Kidney glomerular epithelial cell (primary cell): Measurements from ENCODE around the gene HAS3.
"Not testable (repeated sequence)": the region's sequence is repeated elsewhere in the genome, so short reads cannot be mapped to it uniquely, and the experiment has no call there.

ENCODE experiments used
- DNase-seq: peaks from one replicate; lab custom pipeline; 2025; lab: John Stamatoyannopoulos, UW

Gene HAS3

DNA sequence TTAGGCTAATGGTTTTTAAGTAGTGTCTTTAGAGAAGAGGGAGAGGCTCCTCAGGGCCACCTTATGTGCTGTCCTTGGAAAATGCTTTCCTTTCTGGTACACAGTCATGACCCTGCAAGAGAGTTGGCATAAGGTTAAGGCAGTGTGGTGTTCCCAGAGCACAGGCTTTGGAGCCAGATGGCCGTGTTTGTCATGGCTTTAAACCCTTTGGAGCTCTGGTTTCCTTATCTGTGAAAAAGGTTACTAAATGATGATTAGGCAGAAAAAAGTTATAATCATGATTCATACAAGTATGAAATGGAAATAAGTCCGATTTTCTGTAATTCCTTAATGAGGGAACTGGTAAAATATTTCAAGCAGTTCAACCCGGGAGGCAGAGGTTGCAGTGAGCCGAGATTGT lies 40.2 kb downstream of the HAS3 start:
- DNase-seq, result no peak

DNA sequence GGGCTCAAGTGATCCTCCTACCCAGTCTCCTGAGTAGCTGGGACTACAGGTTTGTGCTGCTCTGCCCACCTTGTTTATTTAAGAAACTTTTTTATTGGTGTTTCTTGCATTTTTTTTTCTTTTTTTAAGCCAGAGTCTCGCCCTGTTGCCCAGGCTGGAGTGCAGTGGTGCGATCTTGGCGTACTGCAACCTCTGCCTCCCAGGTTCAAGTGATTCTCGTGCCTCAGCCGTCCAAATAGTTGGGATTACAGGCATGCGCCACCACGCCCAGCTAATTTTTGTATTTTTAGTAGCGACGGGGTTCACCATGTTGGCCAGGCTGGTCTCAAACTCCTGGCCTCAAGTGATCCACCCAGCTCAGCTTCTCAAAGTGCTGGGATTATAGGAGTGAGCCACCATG lies 44.2 kb downstream of the HAS3 start:
- not testable (repeated sequence) for DNase-seq

DNA sequence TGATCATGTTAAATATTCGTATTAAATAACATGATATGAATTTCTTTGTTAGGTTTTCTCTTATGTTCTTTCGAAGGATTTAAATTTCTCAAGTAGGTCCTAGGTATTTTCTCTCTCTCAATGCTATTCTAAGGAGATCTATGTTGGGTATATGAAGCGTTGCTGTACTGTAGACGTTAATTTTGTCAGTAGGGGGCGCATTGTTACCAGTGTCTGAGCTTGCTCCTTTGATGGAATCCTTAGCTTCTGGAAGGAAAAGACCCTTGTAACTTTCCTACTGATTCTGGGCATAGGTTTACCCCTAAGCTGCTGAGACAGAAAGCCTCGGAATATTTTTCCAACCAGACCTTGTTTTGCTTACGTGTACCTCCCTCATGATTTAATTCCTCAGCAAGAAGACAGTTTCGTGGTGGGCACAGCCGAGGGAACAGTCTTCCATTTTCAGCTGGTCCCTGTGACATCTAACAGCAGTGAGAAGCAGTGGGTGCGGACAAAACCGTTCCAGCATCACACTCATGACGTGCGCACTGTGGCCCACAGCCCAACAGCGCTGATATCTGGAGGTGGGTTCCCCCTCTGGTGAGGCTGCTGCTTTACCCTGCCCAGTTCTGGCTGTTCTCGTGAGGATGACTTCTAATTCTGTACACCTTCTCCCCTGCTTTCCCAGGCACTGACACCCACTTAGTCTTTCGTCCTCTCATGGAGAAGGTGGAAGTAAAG lies 44.9 kb downstream of the HAS3 start:
- DNase-seq, result peak; percentile 71

DNA sequence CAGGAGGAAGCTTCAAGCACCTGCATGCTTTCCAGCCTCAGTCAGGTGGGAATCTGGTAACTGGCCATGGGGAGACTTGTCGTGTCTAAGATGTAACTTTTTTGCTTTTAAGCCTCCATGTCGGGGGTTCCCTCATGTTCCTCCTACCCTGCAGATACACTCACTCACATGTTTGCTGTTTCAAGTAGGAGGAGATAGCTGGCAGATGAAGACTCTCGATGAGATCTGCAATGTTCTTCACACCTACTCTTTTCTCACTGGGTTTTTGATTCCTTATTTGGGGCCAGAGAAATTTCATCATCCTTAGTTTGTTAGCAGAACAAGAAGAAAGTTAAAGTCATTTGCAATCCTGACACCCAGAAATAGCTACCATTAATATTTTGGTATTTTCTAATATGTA lies 51.7 kb downstream of the HAS3 start:
- DNase-seq, result no peak

DNA sequence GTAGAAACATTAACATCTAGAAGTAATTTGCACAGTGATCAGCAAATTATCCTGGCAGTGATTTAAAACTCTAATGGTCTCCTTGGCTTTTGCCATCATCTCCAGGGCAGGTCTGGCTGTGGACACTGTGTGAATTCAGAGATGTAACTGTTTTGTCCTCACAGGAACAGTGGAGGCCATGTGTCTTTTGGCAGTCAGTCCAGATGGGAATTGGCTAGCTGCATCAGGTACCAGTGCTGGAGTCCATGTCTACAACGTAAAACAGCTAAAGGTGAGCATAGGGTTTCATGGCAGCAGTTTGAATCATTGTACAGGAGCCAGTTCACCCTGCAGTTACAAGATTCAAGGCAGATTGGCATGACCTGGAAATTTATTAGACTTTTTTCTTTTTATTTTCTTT lies 54.7 kb downstream of the HAS3 start:
- no peak for DNase-seq

DNA sequence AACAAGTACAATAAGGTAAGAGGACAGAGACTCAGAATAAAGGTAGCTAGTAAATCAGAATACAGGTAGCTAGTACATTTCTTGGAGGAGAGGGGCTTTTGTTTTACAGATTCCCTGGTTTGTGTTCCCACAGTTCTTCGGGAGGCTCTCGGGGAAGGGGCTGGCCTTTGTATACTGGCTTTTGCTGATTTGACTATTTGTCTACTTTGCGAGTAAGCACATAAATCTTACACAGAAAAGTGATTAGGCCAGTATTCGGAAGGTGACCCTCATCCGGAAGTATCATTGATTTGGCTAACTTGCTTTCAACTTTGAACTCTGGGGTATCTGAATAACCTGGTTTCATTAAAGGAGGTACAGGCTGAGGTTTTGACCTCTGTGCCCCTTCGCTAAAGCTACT lies 60.1 kb downstream of the HAS3 start:
- DNase-seq, result no peak

DNA sequence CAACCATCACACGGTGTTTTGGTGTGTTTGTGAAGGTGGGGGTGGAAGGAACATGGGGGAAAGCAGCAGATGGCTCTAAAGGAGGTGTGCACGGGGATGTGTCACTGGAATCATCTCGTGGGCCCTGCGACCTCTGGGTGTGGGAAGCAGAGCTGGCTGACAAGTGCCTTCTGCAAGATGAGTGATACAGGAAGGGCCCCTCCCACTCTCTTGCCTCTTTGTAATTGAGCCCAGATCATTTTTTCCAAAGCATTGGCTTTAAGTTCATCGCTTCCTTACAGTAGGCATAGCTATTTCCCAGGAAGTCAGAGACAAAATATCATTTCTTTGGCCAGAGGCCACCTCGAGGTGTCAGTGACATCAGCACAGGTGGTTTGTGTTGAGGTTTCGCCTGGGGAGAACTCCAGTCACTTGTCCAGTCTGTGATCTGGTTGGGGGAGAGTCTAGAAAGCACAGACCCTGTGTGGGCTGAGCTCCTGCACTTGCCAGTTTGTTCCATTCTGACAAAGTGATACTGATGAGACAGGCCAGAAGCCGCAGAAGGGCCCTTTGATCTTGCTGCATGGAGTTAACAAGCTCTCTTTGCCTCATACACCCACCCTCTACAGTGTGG lies 60.9 kb downstream of the HAS3 start:
- DNase-seq, result no peak

DNA sequence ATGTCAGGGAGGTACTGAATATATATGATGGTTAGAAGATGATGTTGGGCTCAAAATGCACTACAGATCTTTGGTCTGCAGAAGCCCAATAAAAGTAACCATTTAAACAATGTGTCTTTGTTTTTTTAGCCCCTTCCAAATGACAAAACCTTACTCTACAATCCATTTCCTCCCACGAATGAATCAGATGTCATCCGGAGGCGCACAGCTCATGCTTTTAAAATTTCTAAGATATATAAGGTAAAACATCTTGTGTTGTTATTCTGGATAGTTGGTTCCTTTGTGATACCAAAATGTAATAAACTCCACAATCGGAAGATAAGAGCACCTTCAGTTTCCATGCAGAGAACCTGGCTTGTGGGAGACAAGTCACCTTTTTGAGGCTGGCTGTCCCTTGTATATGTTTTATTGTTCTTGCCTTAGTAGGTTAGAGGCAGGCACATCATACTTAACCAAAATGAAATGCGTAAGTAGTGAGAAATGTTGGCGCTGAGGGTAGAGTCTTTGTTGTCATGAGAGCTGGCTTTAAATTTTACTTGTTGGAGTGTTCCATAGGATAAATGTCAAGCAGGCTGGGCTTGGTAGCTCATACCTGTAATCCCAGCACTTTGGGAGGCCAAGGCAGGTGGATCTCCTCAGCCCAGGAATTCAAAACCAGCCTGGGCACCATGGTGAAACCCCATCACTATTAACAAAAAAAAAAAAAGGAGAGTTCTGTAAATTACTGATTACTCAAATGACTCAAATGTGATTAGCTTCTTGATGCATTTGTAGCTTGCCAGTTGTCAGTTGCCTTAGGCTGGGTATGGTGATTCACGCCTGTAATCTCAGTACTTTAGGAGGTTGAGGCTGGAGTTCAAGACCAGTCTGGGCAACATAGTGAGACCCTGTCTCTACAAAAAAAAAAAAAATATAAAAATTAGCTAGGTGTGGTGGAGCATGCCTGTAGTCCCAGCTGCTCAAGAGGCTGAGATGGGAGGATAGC lies 61.8 kb downstream of the HAS3 start:
- DNase-seq, result no peak
